CD4-positive, alpha-beta T cell treated with Interleukin-6 for 4 hours (primary cell): ENCODE data around the gene CDC42BPG.

ENCODE experiments used
- DNase-seq: peaks from one replicate; pipeline ENCODE4 v3.0.0-alpha.2; 2020; ENCODE audit warnings: mixed read lengths

CDC42BPG gene

GRCh38 chr11:64879244-64879900 lies 34.9 kb upstream of the CDC42BPG start:
- no peak for DNase-seq

GRCh38 chr11:64878494-64879243 lies 34.2 kb upstream of the CDC42BPG start, which contains the start of gene EHD1:
TSS of gene EHD1 (minus strand) at chr11:64878621. CDS start at chr11:64878464, 157 bp downstream.
- DNase-seq = peak; percentile 100

- no peak for DNase-seq
Observed at GRCh38 chr11:64878223-64878493, 33.7 kb upstream of the CDC42BPG start.

- DNase-seq = no peak
Observed at GRCh38 chr11:64877390-64878222, 33.2 kb upstream of the CDC42BPG start.

DNA sequence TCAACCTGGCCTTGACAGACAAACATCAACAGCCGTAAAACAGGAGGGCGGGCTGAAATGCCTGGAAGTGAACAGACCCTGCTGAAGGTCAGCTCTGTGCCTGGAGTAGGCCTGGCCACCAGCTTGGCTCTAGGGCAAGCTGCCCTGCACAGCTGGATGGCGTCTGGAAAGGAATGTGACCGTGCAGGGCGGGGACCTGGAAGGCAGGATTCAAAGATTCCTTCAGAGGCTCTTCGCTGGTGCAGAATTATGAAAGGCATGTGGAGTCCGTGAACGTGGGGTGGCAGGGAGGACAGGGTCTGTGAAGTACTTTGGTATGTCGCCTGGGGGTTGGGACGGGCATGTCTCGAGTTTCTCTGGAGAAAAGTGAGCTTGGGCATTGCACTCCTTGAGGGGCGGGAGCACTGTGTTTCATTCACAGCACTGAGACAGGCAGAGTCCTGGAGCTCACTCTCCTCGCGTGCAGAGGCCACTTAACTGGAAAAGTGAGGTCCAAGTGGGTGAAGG lies 32.4 kb upstream of the CDC42BPG start:
- peak; percentile 37 for DNase-seq

- DNase-seq = peak; percentile 55
Observed at GRCh38 chr11:64876229-64876750, 31.8 kb upstream of the CDC42BPG start.

GRCh38 chr11:64875369-64876228 lies 31.1 kb upstream of the CDC42BPG start:
- no peak for DNase-seq

DNA sequence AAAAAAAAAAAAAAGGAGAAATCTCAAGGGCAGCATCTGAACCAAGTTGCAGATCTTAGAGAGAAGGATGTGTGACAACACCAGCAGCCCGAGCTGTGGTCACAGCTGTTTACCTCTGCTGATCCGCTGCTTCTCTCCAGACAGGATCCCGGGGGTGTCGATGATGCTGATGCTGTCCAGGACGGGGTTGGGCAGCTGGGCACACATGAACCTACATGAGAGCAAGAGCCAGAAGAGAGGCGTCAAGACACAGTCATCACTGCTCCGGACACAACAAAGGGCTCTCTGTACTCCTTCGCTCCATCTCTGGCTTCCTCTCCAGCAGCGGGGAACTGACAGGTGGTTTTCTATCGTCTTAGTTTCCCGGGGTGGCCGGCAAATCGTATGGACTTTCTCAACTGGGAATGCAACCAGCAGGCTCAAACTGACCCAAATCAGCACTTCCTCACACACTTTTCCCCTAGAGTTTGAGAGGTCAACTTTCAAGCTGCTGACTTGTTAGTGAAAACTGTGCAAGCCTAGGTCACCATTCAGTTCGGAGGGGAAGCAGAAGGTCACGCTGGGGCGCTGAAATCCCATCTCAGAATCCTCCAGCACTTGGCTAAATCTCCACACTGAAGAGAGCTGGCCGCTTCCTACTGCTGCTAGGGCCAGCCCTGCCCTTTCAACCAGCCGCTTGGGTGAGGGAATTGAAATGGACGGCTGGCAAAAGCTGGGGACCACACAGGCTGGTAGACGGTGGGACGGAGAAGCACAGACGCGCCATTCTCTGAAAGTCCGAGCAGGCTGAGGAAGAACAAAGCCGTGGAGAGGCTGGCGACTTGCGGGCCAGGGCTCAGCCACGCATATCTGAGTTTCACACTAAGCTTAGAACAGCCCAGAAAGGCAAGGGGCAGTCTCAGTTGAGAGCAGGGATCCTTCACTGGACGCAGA lies 30.1 kb upstream of the CDC42BPG start:
- peak; percentile 50 for DNase-seq

DNA sequence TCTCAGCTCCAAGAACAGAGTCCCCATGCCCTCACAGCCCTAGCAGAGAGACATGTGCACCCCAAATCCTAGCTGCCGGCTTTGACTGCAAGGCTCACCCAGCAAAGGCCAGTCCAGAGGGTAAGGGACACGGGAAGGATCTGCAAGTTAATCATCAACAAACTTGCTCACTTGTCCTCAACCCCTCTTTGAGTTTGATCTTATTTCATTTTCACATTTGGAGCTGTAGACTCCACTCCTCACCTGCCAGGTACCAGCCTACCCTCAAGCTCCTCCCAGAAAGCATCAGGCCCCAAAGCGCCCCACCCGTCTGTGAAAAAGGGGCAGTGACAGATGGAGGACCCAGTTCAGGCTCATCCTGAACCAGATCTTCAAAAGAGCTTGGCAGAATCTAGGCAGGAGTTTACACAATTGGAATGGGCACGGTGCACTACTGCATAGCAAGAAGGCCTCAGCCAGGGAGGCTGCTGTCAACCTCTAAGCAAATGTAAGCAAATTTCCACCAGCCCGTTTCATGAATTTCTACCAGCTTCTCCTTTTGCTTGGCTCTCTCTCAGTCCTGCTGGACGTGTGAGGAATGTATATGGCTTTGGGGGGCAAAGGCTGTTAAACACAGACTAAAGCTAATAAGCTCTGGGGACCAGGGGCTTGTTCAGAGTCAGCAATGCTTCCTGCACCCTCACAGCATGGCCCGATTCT lies 28.5 kb upstream of the CDC42BPG start:
- DNase-seq = no peak

GRCh38 chr11:64871492-64871891 lies 27.0 kb upstream of the CDC42BPG start:
- DNase-seq = peak; percentile 41

DNA sequence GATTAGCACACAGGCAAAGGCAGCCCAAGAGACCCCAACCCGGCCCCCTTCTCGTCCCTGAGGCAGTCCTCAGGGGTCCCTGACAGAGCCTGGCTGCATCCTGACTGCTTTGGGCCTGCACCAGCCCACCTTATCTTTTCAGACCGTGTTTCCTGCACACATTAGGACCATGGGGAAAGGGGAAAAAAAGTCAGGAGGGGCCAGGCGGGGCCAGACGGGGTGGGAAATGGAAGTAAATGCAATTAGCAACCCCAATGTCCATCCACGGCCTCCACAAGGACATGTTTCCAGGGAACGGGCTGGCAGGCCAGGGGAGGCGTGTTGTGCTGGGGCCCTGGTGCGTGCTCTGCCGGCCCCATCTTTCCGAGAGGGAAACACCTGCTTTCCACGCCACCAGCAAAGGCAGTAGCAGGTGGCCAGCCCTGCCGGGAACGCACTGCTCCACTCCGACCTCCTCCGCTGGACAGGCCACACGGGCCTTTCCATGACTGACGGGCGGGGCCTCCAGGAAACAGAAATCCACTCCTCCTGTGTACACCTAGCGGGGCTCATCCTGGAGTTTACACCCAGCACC lies 26.5 kb upstream of the CDC42BPG start:
- no peak for DNase-seq

GRCh38 chr11:64870176-64870892 lies 25.9 kb upstream of the CDC42BPG start:
- no peak for DNase-seq

GRCh38 chr11:64869571-64870175 lies 25.2 kb upstream of the CDC42BPG start:
- peak; percentile 48 for DNase-seq

DNA sequence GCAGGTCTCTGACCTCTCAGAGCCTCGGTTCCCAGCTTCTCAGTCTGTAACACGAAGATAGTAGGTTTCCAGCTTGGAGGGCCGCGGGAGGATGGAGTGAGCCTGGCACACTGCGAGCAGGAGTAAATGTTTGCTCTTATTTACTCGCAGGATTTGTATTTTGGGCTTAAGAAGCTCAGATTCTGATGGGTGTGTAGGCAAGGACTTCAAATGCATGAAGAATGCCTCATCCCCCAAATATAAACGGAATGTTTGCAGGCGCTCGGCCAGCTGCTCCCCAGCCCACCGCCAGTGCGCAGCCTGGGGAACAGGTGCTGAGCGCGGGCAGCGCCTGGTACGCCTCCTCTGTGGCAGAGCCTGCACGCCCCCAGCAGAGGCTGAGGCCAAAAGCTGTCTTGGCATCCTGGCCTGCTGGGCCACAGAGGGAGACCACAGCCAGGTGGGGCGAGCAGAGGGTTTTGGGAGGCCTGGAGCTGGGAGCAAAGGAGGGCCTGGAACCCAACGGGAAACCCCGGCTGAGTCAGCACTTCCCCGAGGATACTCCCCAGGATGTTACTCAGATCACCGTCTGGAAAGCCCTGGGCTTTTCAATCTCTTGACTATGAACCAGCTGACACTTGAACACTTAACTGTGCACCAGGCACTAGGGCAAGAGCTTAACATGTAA lies 24.6 kb upstream of the CDC42BPG start:
- peak; percentile 57 for DNase-seq

- peak; percentile 24 for DNase-seq
Observed at GRCh38 chr11:64867748-64868462, 23.5 kb upstream of the CDC42BPG start.

DNA sequence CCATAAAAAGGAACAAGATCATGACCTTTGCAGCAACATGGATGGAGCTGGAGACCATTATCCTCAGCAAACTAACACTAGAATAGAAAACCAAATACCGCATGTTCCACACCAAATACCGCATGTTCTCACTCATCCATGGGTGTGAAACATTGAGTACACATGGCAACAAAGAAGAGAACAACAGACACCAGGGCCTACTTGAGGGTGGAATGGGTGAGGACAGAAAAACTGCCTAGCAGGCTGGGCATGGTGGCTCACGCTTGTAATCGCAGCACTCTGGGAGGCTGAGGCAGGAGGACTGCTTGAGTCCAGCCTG lies 21.7 kb upstream of the CDC42BPG start:
- no peak for DNase-seq

DNA sequence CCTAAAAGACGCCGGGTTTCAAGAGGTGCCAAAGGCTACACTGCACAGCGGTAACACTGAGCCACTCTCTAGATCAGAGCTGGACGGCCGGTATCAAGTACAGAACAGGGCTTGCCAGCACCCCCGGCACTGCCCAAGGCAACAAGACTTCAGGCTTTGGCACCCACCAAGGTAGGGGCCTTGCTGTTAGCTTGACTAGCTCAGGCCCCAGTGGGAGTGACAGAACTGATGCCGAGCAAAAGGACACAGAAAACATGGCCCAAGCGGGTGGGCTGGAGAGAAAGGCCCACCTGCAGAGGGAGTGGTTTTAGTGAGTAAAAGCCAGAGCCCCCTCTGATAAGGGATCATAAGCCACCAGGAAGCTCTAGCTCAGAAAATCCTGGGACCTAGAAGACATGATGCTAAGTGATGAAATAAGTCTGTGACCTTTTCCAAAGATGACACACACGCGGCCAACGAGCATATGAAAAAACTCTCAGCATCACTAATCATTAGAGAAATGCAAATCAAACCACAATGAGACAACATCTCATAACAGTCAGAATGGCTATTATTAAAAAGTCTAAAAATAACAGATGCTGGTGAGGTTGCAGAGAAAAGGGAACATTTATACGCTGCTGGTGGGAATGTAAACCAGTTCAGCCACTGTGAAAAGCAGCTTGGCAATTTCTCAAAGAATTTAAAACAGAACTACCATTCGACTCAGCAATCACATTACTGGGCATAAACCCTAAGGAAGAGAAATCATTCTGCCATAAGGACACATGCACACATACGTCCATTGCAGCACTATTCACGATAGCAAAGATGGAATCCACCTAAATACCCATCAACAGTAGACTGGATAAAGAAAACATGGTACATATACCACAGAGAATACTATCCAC lies 21.1 kb upstream of the CDC42BPG start:
- DNase-seq = peak; percentile 59
